Measurements from ENCODE around the gene POC1A.

DNA sequence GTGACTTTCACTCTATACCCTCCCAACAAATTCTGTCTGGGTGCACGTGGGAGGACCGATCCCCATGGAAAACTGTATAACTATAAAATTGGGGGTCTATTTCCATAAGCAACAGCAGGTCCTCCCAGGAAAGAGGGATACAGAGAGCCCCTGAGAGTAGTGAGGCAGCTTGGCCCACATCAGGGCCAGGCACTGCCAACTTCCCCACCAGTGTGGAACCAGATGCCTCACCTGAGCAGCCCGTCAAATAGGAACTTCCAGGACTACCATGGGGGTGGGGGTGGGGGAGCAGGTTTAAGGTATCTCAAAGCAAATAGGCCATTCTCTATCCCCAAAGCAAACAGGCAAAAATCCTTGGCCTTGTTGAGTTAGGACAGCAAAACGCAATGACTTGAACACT is 64.5 kb downstream of the POC1A start:
- TF ChIP-seq, protein P1, sequence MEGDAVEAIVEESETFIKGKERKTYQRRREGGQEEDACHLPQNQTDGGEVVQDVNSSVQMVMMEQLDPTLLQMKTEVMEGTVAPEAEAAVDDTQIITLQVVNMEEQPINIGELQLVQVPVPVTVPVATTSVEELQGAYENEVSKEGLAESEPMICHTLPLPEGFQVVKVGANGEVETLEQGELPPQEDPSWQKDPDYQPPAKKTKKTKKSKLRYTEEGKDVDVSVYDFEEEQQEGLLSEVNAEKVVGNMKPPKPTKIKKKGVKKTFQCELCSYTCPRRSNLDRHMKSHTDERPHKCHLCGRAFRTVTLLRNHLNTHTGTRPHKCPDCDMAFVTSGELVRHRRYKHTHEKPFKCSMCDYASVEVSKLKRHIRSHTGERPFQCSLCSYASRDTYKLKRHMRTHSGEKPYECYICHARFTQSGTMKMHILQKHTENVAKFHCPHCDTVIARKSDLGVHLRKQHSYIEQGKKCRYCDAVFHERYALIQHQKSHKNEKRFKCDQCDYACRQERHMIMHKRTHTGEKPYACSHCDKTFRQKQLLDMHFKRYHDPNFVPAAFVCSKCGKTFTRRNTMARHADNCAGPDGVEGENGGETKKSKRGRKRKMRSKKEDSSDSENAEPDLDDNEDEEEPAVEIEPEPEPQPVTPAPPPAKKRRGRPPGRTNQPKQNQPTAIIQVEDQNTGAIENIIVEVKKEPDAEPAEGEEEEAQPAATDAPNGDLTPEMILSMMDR (IDR thresholded peaks at IDR 0.05): no peak
- TF ChIP-seq EP300 (IDR thresholded peaks at IDR 0.05) (no peak), POLR2A (IDR thresholded peaks at IDR 0.05) (no peak), POLR2AphosphoS5 (IDR thresholded peaks at IDR 0.05) (no peak)

Data from upper lobe of left lung (tissue), 4 donors.